NCI-H2227 (cell line): Measurements from ENCODE around the gene AHNAK2.

ENCODE experiments used
- DNase-seq: peaks from one replicate; lab custom pipeline; 2025; ENCODE audit not compliant: unreplicated experiment; lab: John Stamatoyannopoulos, UW

The AHNAK2 gene

GRCh38 chr14:105012171-105012985 lies 34.2 kb upstream of the AHNAK2 start:
- no peak for DNase-seq

GRCh38 chr14:105011312-105011990 lies 33.3 kb upstream of the AHNAK2 start:
- DNase-seq = no peak

- peak; percentile 38 for DNase-seq
Measured at GRCh38 chr14:105010891-105011291, 32.7 kb upstream of the AHNAK2 start.

GRCh38 chr14:105010106-105010505 lies 31.9 kb upstream of the AHNAK2 start:
- DNase-seq = no peak

GRCh38 chr14:105007593-105008264 lies 29.6 kb upstream of the AHNAK2 start:
- no peak for DNase-seq

- DNase-seq = peak; percentile 60
Measured at GRCh38 chr14:105006831-105007592, 28.8 kb upstream of the AHNAK2 start.

- DNase-seq = no peak
Measured at GRCh38 chr14:105005929-105006830, 28.0 kb upstream of the AHNAK2 start.

GRCh38 chr14:105005329-105005928 lies 27.3 kb upstream of the AHNAK2 start:
- no peak for DNase-seq

- DNase-seq = no peak
Measured at GRCh38 chr14:104999361-104999760, 21.2 kb upstream of the AHNAK2 start.

- DNase-seq = no peak
Measured at GRCh38 chr14:104998801-104999200, 20.6 kb upstream of the AHNAK2 start.

GRCh38 chr14:104996483-104996882 lies 18.3 kb upstream of the AHNAK2 start:
- DNase-seq = no peak

GRCh38 chr14:104996032-104996431 lies 17.9 kb upstream of the AHNAK2 start:
- no peak for DNase-seq

GRCh38 chr14:104994978-104995377 lies 16.8 kb upstream of the AHNAK2 start:
- DNase-seq = no peak

- DNase-seq = no peak
Measured at GRCh38 chr14:104993808-104994591, 15.8 kb upstream of the AHNAK2 start.

- no peak for DNase-seq
Measured at GRCh38 chr14:104993306-104993705, 15.1 kb upstream of the AHNAK2 start.

- no peak for DNase-seq
Measured at GRCh38 chr14:104992501-104992900, 14.3 kb upstream of the AHNAK2 start.

- no peak for DNase-seq
Measured at GRCh38 chr14:104991896-104992230, 13.7 kb upstream of the AHNAK2 start.

- no peak for DNase-seq
Measured at GRCh38 chr14:104989951-104990303, 11.8 kb upstream of the AHNAK2 start.
